T-helper 9 cell (primary cell): ENCODE data around the gene BCAS3.
"Not testable (repeated sequence)": the region's sequence is repeated elsewhere in the genome, so short reads cannot be mapped to it uniquely, and the experiment has no call there.

Experiments
- DNase-seq: peaks from one replicate; pipeline ENCODE4 v3.0.0-alpha.2; 2020

The BCAS3 gene

DNA sequence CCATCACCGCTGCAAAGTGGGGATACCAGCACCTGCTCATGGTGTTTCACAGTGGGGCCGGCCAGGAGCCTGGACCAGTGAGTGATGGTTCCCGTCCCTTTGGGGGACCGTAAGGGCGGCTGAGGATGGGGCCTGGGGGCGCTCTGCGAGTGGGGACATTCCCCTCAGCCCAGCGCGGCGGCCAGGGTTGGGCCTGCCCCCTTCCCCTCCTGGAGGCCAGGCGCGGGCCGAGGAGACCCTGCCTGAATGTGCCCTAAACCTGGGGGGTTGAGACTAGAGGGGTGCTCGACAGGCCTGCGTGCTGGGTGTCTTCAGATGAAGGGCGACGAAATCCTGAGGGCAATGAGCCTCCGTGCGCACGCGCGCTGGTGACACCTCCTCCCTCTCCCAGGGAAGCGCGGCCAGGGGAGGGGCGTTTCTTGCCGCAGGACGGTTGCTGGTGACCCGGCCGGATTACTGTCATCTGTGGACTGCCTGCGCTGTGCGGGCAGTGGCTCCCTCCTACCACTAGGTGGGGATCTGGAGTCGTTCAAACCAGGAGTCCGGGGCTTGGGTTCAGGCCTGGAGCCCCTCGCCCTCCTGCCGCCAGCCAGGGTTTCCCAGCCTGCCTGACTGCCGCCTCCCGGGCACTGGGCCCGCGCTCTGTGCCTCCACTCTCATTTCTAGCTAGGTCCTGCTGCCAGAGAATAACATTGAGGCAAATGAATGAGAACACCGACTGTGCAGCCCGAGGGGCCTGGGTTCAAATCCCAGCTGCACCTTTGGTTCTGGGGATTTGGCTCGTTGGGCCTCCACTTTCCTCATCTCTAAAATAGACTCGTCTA is 739.1 kb downstream of the BCAS3 start:
- DNase-seq: peak; percentile 38

DNA sequence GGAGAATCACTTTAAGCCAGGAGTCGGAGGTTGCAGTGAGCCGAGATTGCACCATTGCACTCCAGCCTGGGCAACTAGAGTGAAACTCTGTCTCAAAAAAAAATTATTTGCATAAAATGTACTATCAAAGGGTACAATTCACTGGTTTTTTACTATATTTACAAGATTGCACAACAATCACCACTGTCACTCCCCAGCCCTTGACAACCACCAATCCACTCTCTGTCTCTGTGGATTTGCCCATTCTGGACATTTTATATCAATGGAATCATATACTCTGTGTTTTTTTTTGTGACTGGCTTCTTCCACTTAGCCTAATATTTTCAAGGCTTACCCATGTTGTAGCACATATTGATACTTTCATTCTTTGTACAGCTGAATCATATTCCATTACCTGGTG is 740.8 kb downstream of the BCAS3 start:
- no peak for DNase-seq

DNA sequence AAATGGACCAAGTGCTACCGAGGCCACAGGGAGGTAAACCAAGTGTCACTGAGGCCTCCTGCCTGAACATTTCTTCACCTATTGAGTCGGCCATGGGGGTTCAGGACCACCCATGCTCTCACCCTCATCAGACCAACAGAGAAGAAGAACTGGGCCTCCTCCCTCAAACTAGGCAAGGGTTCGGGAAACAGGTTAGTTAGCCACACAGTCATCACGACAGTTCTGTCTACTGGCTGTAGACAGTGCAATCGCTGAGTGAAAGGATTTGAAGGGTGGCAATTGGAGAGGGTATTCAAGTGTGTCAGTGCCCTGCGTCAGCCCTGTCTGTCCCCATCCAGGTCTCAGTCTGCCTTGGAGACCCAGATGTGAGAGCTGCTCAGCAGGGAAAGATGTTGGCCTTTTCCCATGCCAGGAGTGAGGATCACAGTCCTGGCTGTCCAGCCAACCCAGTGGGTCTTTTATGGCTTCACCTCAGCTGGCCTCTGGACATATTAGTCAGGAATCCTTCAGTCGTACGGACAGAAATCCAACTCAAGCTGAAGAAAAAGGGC is 741.9 kb downstream of the BCAS3 start:
- no peak for DNase-seq

DNA sequence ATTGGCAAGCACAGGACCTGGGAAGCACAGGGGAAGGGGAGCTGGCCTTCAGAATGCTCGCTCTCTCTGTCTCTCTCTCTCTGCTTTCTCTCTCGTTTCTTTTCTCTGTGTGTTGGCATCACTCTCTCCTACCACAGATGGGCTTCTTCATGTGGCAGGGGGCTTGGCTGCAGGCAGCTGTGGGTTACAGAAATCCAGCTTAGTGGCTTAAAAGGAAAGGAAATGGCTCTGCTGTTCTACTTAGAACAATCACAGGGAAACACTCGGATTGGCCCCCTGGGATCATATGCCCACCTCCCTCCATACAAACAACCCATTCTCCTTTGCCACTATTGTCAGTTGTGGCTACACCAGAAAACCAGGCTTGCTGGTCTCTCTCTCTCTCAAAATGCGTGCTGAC is 742.4 kb downstream of the BCAS3 start:
- DNase-seq: no peak

DNA sequence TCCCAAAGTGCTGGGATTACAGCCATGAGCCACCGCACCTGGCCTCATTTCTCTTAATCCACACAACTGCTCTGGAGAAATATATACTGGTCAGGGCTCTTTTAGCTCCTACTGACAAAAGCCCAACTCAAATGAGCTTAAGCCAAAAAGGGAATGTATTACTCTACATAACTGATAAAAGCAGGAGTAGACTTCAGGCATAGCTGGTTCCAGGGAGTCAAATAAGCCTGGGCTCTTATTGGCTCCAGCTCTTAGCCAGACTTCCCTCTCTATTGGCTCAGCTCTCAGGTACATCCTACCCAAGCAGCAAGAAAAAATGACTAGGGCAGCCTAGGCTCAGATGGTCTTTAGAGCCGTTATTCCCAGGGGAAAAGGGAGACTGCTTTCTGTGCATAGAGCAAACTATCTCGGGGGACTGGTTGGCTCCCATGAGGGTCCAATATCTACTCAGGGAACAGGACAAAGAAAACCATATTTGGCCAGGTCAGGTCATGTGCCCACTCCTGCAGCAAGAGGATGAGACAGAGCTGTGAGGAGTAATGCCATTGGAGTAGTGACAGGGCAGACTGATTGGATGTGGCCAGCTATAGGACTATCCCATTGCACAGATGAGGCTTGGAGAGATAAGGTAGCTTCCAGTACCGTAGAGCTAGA is 743.2 kb downstream of the BCAS3 start:
- DNase-seq: no peak

DNA sequence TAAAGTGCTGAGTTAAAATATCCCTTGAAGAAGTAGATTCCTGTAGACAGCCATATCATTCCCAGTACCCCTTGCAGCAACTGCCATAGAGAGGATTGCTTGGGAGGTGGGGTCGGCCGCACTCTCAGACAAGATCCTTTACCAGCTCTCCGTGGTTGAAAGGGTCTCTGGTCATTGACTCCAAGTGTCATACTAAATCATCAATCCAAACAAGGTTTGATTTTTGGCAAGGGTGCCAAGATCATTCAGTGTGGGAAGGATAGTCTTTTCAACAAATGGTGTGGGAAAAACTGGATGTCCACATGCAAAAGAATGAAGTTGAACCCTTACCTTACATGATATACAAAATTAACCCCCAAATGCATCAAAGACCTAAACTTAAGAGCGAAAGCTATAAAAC is 743.8 kb downstream of the BCAS3 start:
- DNase-seq: no peak

DNA sequence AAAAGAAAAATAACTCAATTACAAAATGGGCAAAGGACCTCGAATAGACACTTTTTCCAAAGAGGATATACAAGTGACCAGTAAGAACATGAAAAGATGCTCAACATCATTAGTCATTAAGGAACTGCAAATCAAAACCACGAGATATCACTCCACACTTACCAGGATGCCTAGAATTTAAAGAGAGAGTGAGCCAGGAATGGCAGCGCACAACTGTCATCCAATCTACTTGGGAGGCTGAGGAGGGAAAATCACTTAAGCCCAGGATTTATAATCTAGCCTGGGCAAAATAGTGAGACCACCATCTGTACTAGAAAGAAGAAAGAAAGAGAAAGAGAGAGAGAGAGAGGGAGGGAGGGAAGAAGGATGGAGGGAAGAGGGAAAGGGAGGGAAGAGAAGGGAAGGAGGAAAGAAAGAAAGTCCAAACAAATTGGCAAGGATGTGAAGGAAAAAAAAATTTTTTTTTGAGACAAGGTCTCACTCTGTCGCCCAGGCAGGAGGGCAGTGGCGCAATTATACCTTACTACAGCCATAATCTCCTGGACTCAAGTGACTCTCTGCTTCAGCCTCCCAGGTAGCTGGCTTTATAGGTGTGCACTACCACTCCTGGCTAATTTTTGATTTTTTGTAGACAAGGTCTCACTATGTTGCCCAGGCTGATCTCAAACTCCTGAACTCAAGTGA is 744.6 kb downstream of the BCAS3 start:
- no peak for DNase-seq

DNA sequence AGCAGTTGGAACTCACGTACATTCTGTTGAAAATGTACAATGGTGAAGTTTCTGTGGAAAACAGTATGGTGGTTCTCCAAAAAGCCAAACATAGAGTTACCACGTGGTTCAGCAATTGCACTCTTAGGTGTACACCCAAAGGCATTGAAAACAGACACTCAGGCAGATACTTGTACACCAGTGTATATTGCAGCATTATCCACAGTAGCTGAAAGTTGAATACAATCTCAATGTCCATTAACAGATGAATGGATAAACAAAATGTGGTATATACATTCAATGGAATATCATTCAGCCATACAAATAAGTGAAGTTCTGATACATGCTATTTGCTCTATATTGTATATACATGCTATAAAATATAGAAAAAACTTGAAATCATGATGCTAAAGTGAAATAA is 745.2 kb downstream of the BCAS3 start:
- no peak for DNase-seq

DNA sequence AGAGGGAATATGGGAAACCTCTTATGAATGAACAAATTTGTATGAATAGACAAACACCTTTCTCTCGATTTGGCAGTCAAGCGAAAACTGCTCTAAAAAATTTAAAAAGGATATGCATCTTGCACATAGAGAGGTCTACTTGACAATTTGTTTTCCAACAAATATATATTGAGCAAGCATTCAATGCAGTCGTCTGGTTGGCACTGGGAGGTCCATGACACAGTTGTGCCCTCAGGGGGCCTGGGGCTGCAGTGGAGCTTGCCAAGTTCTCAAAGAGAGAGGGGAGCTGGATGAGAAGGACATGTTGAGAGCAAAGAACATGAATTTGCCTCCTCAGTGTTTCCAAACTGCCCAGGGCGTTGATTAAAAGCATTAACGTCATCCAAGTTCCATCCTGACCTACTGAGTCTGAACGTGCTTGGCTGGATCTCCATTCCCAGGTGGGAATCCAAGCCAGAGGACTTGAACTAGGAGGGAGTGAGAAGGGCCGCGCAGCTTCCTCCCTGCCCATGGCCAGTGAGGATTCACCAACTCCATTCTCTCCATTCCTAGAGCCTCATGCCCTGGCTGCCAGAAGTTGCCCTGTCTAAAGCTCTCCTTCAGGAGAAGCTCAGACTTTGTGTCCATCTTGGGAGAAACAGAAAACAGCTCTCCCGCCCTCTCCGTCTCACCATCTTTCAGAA is 746.5 kb downstream of the BCAS3 start:
- no peak for DNase-seq

DNA sequence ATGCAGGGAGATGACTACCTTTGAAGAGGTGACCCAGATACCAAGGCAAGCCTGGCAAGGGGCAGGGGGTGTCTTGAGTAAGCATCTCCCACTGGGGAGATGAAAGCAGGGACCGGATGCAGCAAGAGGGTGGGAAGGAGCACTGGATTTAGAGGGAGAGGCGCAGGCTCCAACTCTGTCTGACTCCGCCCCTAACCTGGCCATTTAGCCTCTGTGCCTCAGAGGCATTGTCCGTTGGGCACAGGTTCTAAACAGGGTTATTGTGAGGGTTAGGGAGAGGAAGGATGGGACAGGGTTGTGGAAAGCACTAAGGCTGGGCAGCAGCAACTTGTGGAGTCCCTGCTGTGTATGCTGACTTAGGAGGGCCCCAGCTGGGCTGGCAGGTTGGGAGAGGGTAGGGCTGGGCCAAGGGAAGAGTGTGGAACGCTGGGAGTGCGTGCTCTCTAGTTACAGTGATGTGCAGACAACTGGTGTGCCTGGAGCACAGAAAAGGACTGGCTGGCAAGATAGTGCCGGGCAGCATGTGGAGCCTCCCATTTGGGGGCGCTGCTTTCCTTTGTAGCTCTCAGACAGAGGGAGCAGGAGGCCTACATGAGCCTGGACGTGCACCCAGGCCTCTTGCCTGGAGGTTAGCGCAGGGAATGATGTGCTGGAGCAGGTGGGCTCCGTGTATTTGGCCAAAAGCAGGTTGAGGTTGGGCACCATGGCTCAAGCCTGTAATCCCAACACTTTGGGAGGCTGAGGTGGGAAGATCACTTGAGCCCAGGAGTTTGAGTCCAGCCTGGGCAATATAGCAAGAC is 748.2 kb downstream of the BCAS3 start:
- DNase-seq: no peak

DNA sequence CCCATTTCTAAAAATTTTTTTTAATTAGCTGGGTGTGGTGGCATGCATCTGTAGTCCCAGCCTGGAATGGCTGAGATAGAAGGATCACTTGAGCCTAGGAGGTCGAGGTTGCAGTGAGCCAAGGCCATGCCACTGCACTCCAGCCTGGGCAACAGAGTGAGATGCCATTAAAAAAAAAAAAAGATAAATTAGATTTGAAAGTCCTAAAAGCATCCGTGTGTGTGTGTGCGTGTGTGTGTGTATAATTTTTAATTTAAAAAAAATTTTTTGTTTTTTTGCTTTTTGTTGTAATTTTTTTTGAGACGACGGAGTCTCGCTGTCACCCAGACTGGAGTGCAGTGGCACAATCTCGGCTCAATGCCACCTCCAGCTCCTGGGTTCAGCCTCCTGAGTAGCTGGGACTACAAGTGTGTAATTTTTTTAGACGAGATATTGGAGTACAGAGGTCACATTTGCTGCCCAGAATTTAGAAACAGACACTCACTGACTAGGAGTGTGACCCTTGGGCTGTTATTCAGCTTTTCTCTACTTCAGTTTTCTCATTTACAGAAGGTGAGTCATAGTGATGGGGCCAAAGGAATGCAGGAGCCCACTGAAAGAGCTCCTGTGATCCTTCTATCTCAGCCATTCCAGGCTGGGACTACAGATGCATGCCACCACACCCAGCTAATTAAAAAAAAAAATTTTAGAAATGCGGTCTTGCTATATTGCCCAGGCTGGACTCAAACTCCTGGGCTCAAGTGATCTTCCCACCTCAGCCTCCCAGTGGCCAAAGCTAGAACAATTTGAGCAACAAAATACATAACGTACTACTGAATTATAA is 749.0 kb downstream of the BCAS3 start:
- no peak for DNase-seq

DNA sequence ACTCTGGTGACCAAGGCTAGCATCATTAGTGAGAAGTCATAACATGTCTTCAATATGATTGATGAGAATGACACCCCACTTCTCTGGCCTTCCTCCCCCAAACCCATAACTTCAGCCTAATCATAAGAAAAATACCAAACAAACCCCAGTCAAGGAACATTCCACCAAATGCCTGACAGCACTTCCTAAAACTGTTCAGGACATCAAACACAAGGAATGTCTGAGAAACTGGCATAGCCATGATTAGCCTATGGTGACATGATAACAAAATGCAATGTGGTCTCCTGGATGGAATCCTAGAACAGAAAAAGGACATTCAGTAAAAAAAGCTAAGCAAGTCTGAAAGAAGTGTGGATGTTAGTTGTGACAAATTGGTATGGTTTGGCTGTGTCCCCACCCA is 749.9 kb downstream of the BCAS3 start:
- DNase-seq: no peak

DNA sequence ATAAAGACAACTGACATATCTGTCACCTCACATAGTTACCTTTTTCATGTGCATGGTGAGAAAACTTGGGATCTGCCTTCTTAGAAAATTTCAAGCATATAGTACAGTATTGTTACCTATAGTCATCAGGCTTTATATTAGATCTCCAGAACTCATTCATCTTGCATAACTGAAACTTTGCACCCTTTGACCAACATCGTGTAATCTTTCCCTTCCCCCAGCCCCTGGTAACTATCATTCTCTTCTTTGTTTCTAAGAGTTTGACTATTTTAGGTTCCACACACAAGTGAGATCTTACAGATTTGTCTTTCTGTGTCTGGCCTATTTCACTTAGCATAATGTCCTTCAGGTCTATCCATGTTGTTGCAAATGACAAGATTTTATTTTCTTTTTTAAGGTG is 751.6 kb downstream of the BCAS3 start:
- no peak for DNase-seq

DNA sequence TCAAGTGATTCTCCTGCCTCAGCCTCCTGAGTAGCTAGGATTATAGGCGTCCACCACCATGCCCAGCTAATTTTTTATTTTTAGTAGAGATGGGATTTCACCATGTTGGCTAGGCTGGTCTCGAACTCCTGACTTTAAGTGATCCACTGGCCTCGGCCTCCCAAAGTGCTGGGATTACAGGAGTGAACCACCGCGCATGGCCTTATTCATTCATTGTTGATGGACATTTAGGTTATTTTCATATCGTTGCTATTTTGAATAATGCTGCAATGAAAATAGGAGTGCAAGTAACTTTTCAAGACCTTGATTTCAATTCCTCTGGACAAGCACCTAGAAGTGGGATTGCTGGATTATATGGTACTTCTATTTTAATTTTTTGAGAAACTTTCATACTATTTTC is 752.2 kb downstream of the BCAS3 start:
- DNase-seq: not testable (repeated sequence)

DNA sequence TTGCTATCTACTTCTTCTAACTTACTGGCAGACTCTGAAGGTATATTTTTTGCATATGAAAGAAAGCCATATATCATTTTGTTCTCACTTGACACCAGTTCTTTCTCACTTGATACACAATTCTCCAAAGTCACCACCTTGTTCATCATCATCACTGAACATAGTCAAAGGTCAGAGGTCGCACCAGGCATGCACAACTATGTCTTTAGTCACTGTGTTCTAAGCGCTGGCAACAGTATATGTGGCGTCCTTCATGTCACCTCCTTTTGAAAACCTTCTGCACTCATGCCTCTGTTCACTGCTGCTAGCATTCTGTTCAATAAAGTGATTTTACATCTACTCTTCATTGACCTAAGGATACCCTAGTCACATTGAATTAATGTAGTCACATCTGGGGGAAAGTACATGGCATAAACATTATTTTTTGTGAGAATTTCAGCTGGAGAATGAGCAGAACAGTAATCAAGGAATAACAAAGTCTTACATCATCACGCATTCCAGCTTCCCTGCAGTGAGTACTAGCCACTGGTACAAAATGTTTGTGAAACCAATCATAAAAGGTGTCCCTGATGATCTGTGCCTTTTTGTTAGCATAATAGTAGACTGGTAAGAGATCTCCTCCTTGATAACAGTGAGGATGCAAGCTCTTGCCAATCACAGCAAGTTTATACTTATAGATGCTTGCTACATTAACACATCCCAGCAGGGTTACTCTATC is 754.1 kb downstream of the BCAS3 start:
- DNase-seq: no peak

DNA sequence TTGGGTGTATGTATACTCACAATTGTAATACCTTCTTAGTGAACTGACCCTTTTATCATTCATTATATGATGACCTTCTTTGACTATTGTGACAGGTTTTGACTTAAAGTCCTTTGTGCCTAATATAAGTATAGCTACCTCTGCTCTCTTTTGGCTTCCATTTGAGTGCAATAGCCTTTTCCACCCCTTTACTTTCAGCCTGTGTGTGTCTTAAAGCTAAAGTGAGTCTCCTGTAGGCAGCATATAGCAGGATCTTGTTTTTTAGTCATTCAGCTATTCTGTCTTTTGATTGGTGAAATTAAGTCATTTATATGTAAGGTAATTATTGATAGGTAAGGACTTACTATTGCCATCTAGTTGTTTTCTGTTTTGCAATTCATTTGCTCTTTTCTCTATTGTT is 758.6 kb downstream of the BCAS3 start:
- no peak for DNase-seq

DNA sequence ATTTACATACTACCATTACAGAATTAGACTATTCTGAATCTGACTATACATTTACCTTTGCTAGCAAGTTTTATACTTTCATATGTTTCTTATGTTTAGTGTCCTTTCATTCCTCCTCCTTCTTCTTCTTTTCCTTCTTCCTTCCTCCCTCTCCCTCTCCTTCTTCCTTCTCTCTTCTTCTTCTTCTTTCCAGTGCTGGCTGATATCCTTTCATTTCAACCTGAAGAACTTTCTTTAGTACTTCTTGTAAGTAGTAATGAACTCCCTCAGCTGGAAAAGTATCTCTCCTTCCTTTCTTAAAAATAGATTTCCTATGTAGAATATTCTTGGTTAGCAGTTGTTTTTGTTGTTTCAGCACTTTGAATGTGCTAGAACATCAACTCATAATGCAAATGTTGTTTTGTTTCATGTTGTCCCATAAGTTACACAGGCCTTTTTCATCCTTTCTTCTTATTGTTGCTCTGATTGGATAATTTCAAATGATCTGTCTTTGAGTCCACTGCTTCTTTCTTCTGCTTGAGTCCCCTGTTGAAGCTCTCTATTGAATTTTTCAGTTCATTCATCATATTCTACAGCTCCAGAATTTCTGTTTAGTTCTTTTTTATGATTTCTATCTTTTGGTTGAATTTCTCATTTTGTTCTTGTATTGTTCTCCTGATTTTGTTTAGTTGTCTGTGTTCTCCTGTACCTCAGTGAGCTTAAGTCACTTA is 759.5 kb downstream of the BCAS3 start:
- DNase-seq: no peak

DNA sequence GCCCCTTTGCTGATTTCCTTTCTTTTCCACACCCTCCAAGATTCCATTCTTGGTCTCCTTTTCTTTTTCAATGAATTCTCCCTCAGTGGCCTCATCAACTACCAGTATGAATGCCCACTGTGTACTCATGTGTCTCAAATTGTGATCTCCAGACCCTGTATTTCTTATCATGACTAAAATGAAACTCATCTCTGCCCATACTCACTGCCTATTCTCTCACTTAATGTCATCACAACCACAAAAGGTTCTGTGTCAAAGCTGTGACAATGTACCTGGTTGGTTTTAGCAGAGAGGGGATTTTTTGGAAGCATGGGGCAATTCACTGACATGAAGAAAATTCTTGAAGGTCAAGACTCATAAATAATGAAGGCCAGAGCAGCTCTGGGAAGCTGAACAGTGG is 763.0 kb downstream of the BCAS3 start:
- DNase-seq: no peak

DNA sequence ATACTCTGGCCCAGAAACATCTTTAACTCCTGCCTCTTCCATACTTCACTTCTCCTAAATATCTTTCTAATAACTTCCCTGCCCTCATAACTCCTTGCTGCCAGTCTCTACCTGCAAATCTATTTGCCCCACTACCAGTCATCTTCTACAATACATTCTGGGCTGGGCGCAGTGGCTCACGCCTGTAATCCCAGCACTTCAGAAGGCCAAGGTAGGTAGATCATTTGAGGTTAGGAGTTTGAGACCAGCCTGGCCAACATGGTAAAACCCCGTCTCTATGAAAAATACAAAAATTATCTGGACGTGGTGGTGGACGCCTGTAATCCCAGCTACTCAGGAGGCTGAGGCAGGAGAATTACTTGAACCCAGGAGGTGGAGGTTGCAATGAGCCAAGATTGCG is 763.9 kb downstream of the BCAS3 start:
- not testable (repeated sequence) for DNase-seq
